ENCODE results near the gene KCNMA1.

KCNMA1 gene

DNA sequence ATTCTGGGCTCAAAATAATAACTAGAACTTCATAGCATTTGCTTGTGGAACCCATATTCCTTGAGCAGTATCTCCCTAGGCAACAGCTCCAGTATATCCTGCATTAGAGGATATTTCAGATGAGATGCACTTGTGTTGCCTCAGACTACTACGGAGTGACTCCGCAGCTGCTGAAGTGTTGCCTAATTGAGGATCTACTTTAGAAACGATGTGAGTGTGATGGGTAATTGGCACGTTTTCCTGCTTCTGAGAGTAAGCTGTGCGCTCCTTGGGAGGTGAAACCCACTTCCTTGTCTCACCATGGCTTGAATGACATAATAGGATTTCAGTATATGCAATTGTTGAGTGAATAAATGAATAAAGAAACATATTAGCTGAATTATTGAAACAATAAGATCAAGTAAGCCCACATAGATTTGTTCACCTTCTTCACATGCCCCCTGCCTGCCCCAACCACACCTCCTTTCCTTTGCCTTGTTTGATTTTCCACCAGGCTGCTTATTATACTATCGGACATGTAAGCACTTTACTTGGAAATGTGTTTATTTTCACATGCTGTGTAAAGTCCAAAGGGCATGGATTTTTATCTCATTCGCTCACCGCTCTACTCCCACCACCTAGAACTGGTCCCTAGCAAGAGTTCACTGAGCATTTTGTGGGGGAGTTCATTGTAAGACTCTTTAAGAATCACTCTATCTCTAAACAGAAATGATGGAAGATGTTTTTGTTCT, 303.8 kb downstream of the KCNMA1 start:
- TF ChIP-seq, protein P1, sequence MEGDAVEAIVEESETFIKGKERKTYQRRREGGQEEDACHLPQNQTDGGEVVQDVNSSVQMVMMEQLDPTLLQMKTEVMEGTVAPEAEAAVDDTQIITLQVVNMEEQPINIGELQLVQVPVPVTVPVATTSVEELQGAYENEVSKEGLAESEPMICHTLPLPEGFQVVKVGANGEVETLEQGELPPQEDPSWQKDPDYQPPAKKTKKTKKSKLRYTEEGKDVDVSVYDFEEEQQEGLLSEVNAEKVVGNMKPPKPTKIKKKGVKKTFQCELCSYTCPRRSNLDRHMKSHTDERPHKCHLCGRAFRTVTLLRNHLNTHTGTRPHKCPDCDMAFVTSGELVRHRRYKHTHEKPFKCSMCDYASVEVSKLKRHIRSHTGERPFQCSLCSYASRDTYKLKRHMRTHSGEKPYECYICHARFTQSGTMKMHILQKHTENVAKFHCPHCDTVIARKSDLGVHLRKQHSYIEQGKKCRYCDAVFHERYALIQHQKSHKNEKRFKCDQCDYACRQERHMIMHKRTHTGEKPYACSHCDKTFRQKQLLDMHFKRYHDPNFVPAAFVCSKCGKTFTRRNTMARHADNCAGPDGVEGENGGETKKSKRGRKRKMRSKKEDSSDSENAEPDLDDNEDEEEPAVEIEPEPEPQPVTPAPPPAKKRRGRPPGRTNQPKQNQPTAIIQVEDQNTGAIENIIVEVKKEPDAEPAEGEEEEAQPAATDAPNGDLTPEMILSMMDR (IDR thresholded peaks at IDR 0.05; ENCODE audit: low read depth, low read length), result no peak
- no peak for TF ChIP-seq POLR2A (IDR thresholded peaks at IDR 0.05; ENCODE audit: extremely low read depth, insufficient read length)
- no peak for TF ChIP-seq MYC (IDR thresholded peaks at IDR 0.05; ENCODE audit: low read depth, low read length)
- TF ChIP-seq, protein P2, sequence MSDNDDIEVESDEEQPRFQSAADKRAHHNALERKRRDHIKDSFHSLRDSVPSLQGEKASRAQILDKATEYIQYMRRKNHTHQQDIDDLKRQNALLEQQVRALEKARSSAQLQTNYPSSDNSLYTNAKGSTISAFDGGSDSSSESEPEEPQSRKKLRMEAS (IDR thresholded peaks at IDR 0.05; ENCODE audit: low read depth, low read length), result no peak
- H3K4me3 ChIP-seq (ENCODE audit: low read depth, low read length), result no peak overlapping the region
- DNase-seq (ENCODE audit: low read depth), result peak; percentile 40

DNA sequence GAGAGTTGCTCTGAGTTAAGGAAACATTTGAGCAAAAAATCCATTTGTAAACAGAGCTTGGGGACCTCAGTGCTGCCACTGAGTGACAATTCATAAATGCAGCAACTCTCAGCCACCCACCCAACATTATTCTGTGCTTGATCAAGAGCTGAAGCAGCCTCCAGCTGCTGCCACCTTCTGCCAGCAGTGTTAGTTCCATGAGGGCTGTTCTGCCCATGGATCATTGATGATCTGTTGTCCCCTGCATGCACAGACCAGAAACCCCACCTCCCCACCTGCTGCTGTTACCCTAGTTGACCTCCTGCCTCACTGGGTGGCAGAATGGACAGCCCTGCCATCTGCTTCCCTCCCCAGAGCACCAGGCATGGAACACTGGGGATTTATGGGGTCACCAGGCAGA, 305.4 kb downstream of the KCNMA1 start:
- DNase-seq (ENCODE audit: low read depth), result no peak
- H3K4me3 ChIP-seq (ENCODE audit: low read depth, low read length), result no peak overlapping the region
- TF ChIP-seq, protein P2 (IDR thresholded peaks at IDR 0.05; ENCODE audit: low read depth, low read length), result no peak
- TF ChIP-seq MYC (IDR thresholded peaks at IDR 0.05; ENCODE audit: low read depth, low read length), result no peak
- TF ChIP-seq, protein P1 (IDR thresholded peaks at IDR 0.05; ENCODE audit: low read depth, low read length), result no peak
- no peak for TF ChIP-seq POLR2A (IDR thresholded peaks at IDR 0.05; ENCODE audit: extremely low read depth, insufficient read length)

DNA sequence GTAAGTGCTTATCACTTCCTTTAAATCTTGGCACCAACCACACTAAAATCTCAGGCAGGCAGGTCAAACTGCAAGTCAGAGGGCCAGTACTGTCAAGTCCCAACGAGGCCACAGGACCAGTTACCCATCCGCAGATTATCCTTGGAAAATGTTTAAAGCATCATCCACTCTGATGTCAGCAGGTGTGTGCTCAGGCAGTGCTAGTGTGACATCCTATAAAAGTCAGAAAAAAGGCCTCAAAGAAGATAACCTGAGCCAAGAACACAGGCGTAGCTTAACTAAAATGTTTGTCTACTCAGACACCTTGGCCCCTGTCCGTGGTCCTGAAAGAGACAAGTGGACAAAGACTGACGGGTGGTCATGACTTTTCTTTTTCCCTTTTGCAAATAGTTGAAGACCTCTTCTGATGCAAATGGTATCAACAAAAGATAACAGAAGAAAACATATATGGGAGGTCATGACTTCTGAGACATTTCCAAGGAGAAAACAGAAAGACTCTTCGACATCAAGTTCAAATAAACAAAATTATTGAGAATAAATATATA, 309.3 kb downstream of the KCNMA1 start:
- H3K4me3 ChIP-seq (ENCODE audit: low read depth, low read length), result no peak overlapping the region
- peak; percentile 46 for DNase-seq (ENCODE audit: low read depth)
- TF ChIP-seq, protein P1 (IDR thresholded peaks at IDR 0.05; ENCODE audit: low read depth, low read length), result no peak
- no peak for TF ChIP-seq POLR2A (IDR thresholded peaks at IDR 0.05; ENCODE audit: extremely low read depth, insufficient read length)
- no peak for TF ChIP-seq MYC (IDR thresholded peaks at IDR 0.05; ENCODE audit: low read depth, low read length)
- TF ChIP-seq, protein P2 (IDR thresholded peaks at IDR 0.05; ENCODE audit: low read depth, low read length), result no peak

DNA sequence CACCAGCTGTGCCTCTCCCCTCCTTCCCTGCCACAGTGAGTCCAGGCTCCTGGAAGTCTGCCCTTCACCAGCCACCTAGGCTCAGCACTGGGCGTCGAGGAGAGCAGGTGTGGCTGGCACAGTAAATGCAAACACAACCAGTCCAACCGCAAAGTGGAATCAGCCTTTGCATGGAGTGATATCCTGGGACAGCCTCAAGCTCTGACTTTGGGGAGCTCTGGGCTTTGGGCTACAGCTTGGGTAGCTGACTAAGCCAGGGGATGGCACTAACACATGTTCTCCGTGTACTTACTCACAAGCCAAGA, 312.4 kb downstream of the KCNMA1 start:
- TF ChIP-seq POLR2A (IDR thresholded peaks at IDR 0.05; ENCODE audit: extremely low read depth, insufficient read length) (no peak), MYC (IDR thresholded peaks at IDR 0.05; ENCODE audit: low read depth, low read length) (no peak)
- TF ChIP-seq, protein P1 (IDR thresholded peaks at IDR 0.05; ENCODE audit: low read depth, low read length), result no peak
- TF ChIP-seq, protein P2 (IDR thresholded peaks at IDR 0.05; ENCODE audit: low read depth, low read length), result no peak
- no peak for DNase-seq (ENCODE audit: low read depth)
- H3K4me3 ChIP-seq (ENCODE audit: low read depth, low read length), result no peak overlapping the region

DNA sequence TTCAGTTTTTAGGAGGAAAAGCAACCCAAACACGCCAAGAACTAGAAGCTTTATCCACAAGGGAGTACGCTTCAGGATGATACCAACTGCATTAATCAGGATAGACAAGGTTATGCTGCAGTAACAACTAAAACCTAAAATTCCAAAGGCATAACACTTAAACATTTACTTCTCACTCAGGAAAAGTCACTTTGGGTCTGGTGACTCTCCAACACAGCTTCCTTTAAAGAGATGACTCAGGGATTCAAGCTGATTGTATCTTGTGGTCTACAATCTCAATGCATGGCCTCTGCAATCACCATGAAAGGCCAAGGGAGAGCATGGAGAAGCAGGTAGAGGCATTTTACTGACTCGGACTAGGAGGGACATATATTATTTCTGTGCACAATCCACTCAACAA, 315.8 kb downstream of the KCNMA1 start:
- no peak overlapping the region for H3K4me3 ChIP-seq (ENCODE audit: low read depth, low read length)
- DNase-seq (ENCODE audit: low read depth), result peak; percentile 33
- TF ChIP-seq MYC (IDR thresholded peaks at IDR 0.05; ENCODE audit: low read depth, low read length) (no peak), POLR2A (IDR thresholded peaks at IDR 0.05; ENCODE audit: extremely low read depth, insufficient read length) (no peak)
- TF ChIP-seq, protein P1 (IDR thresholded peaks at IDR 0.05; ENCODE audit: low read depth, low read length), result no peak
- TF ChIP-seq, protein P2 (IDR thresholded peaks at IDR 0.05; ENCODE audit: low read depth, low read length), result no peak

All from NB4 (cell line).